NCI-H774 (cell line): ENCODE results near the gene SERPINB13.
A peak's percentile ranks its signal among the peaks of the same experiment; 100 is the strongest.
"Not testable (repeated sequence)": the region's sequence is repeated elsewhere in the genome, so short reads cannot be mapped to it uniquely, and the experiment has no call there.

ENCODE experiments used
- DNase-seq: peaks from one replicate; lab custom pipeline; 2025; lab: John Stamatoyannopoulos, UW

The SERPINB13 gene

DNA sequence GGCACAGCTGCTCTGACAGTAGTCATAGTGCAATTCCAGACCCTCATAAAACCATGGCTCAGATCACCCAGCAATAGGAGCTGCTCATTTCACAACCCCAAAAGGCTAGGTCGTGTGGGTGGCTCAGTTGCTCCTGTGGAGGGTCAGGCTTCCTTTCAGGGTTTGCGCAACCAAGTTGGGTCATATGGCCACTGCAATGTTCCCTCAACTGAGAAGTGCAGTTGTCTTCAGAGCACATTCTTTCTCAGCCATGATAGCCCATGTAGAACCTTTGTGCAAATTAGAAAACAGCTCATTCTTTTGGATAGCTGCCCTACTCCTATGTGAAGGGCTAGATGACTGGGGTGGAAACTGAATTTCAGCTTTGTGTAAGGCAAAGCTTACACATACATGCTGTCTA, 3.2 kb downstream of the SERPINB13 start:
- DNase-seq: no peak

DNA sequence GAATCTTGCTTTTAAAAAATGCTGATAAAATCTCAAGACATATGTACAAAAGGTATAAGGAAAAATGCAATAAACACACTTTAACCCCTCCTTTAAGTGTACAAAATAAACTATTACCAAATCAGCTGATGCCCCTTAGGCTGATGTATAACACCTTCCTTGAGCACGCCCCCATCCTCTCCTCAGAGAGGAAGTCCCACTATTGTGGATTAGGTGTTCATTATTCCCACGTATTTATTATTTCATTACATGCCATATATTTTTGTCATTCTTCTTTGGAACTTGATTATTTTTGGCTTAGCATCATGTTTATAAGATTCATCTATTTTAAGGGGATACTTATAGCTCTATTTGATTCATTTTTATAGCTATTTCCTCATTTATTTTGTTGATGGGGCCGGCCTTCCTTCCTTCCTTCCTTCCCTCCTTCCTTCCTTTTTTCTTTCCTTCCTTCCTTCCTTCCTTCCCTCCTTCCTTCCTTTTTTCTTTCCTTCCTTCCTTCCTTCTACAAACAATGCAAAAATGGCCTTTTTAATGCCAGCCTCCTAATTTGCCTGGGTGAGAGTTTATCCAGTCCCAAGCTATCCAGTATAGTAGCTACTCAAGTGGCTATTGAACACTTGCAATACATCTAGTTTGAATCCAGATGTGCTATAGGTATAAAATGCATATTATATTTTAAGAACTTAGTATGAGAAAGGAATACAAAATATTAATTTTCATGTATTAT, 4.0 kb downstream of the SERPINB13 start:
- DNase-seq: no peak

DNA sequence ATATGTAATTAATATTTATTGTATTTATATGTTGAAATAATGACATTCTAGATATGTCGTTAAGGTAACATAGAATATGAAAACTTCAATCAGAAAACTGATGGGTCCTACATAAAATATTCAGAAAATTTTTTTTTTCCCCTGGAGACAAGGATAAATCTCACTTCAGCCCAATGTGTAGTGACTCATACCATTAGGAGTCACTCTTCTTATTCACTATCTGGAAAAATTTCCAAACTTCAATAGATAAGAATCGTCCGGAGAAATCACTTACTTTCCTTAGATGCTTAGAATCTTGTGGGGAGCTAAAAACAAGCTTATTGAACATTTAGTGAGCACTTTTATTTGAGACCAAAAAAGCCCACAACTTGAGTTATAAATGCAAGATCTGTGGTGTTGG, 4.6 kb downstream of the SERPINB13 start:
- no peak for DNase-seq

DNA sequence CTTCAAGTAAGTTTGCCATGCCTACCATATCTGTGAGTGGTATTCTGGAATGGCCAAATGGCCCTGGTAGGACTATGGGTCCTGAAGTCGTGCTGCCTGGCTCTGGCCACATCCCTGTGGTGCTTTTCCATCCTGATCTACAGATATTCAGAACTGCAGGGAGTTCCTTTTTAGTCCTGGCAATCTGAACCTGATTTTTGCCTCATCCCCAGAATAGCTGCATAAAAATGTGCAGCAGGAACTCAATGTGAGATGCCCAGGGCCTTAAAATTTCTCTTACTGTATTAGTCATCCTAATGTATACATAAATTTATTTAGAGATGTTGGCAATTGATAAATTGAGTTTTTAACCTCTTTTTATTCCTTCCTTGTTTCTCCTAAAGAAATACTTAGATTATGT, 5.3 kb downstream of the SERPINB13 start:
- no peak for DNase-seq

DNA sequence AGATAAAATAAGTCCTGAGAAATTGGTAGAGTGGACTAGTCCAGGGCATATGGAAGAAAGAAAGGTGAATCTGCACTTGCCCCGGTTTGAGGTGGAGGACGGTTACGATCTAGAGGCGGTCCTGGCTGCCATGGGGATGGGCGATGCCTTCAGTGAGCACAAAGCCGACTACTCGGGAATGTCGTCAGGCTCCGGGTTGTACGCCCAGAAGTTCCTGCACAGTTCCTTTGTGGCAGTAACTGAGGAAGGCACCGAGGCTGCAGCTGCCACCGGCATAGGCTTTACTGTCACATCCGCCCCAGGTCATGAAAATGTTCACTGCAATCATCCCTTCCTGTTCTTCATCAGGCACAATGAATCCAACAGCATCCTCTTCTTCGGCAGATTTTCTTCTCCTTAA, 9.8 kb downstream of the SERPINB13 start:
- no peak for DNase-seq

DNA sequence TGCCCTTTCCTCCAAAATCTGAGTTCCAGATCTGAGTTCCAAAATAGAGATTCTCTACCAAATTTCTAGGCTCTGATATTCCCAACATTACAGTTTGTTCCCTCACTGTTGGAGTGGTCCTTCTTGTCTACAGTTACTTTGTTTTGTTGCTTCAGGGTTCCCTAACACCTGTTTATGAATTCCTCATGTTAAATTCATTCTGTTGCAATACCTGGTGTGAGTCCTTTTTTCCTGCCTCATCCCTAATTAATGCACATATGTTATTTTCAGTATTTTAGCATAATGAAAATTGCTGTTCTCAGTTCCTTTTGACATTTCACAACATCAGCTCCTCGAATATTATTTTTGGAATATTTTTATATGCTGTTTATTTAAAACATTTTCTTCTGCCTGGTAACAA, 16.2 kb downstream of the SERPINB13 start:
- no peak for DNase-seq

DNA sequence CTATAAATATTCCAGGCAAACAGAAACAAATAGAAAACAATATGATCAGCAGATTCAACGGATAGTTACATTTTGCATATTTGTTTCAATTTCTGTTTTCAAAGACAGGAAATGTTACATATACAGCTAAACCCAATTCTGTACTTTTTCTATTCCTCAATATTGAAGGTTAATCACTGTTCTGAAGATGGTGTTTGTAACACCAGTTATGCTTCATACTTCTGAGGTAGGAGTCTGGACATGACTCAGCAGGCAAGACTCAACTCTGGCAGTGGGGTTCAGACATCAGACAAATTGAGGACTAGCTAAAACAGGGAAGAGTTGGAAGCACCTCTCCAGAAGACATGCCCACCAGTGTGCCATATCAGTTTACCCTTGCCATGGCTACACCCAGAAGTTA, 16.6 kb downstream of the SERPINB13 start:
- DNase-seq: no peak

DNA sequence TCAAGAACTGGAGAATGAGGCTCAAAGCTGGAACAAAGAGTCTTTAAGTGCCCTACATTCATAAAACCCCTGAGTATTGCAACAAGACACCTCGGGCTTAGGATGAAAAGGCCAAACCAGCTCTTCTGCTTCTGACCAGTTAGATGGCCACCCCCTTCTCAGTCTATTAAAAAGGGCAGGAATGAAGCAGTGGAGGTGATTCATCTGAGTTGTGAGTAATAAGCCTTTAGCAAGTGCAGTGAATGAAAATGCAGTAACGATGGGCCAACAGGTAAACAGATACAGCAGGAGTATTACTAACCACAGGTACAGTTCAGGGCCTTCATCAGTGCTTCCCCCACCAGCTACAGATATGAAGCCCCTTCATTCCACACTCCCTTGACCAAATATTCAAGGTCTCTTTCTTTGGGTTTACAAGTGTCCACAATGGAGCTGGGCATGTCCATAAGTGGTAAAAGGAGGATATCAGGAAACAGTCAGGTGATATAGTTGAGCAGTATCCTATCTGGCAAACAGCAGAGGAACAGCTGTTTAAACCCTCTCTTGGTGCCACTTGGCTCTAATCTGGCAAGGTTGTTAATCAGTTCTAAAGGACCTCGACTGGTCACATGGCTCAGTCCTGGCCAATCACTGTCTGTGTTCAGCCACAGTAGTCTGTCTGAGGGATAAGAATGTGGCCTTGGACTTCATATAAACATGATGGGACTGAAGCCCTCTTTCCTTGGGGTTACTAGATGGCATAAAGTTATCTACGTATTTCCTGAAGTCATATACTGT, 17.8 kb downstream of the SERPINB13 start:
- DNase-seq: no peak

DNA sequence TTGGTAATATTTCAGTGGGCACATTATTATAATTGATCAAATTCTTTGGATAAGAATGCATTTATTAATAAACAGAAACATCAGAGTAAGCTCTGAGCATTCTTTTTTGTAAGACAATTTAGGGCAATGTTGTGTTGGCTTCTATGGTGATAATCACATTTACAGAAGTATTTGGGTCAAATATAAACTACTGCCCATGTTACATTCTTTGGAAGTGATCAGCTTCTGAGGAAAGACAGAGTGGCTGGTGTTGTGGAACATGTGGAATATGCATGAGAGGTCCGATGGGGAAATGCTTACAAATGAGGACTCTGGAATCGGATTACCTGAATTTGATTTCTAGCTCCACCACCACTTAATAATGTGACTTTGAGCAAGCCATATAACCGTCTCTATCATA, 19.4 kb downstream of the SERPINB13 start:
- no peak for DNase-seq

DNA sequence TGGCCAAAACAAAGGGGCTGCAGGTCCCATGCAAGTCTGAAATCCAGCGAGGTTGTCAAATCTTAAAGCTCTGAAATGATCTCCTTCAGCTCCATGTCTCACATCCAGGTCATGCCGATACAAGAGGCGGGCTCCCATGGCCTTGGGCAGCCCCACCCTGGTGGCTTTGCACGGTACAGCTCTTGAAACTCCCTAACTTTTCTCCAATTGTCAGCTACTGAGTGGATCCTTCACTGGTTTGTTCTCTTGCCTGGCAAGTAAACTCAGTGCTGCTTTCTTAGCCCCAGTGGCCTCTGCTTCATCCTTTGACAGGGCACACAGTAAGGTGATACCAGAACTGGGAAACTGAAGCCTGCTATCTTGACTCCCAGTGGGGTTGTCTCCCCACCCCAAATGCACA, 26.3 kb downstream of the SERPINB13 start:
- DNase-seq: no peak

- peak; percentile 70 for DNase-seq
Observed at GRCh38 chr18:63617049-63617914, 30.1 kb downstream of the SERPINB13 start.

GRCh38 chr18:63617915-63618234, 30.7 kb downstream of the SERPINB13 start:
- no peak for DNase-seq

GRCh38 chr18:63619661-63620060, 32.5 kb downstream of the SERPINB13 start:
- no peak for DNase-seq

DNA sequence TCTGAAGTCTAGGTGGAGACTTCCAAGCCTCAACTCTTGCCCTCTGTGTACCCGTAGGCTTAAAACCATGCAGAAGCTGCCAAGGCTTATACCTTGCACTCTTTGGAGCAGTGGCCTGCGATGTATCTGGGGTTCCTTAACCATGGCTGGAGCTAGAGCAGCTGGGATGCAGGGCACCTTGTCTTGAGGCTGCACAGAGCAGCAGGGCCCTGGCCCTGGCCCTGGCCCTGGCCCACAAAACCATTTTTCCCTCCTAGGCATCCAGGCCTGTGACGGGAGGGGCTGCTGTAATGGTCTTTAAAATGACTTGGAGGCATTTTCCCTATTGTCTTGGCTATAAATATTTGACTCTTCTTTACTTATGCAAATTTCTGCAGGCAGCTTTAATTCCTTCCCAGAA, 37.7 kb downstream of the SERPINB13 start:
- DNase-seq: no peak

- DNase-seq: no peak
Observed at GRCh38 chr18:63626431-63626830, 39.3 kb downstream of the SERPINB13 start.

GRCh38 chr18:63627819-63628218, 40.7 kb downstream of the SERPINB13 start:
- no peak for DNase-seq

DNA sequence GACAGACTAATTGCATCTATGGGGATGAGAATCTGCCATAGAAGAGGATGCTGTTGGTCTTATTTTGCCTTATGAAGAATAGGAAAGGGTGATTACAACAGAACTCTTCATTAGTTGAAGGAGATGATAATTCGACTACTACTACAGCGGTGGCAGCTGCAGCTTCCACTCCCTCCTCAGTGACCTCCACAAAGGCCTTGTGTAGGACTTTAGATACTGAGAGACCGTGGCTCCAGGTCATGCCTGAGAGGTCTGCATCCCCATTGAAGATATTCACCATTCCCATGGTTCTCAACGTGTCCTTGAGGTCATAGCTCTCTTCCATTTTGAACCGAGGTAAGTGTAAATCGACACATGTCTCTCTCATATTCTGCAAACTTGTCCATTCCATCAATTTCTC, 50.6 kb downstream of the SERPINB13 start:
- DNase-seq: no peak

DNA sequence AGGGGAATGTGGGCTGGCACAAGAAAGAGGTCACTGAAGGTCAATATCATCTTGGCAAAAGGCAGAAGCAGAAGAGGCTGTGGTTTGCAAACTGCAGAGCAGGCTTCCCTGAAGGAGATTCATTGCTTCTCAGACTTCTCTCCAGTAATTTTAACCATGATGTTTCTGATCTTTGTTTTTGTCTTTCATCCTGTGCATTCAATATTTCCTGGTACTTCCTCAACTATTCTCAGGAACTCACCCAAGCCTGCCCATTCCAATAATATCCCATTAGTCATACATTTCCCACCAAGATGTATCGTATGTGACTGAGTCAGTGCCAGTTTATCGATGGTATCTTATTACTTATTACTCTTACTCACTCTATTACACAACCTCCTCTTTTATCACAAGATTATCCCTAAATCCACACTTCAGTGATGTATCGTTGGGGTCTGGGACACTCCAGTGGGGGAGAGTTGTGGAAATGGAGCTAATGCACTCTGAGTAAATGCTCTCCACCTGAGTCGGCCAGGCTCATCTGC, 54.1 kb downstream of the SERPINB13 start:
- not testable (repeated sequence) for DNase-seq

- not testable (repeated sequence) for DNase-seq
Observed at GRCh38 chr18:63642668-63643356, 55.7 kb downstream of the SERPINB13 start.

DNA sequence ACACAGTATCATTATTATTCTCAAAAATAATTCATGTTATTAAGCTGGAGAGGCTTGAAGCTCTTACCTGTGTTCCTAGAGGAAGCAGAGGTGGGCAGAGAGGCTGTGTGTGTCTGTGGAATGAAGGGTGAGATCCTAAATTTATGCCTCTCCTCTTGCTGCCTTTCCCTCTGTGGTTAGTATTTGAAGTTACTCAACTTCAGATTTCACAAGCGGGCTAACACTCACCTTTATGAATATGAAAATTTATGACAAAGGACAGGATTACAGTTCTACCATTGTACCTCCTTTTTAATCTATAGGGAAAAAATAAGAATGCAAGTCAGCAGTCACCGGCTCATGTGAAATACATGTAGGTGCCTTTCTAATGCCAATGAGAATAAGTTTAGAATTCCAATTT, 57.0 kb downstream of the SERPINB13 start, which contains the start of gene SERPINB4:
Gene SERPINB4 (minus strand): TSS at position 115 of the 400 bp plus-strand sequence. CDS start 679 bp downstream, outside the sequence.
- DNase-seq: not testable (repeated sequence)

DNA sequence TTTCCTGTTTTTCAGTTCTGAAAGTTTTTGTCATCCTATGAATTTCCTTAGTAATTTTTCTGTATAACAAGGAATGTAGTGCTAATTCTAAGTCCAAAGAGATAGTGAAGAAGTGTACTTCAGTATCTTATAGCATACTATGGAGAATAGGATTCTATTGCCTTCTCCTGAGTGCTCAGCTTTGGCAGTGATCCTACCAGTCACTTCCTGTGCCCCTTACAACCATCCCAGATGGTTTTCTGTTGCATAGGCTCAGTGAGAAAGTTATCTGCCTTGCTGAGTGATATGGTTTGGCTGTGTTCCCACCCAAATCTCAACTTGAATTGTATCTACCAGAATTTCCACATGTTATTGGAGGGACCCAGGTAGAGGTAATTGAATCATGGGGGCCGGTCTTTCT, 57.6 kb downstream of the SERPINB13 start:
- not testable (repeated sequence) for DNase-seq

DNA sequence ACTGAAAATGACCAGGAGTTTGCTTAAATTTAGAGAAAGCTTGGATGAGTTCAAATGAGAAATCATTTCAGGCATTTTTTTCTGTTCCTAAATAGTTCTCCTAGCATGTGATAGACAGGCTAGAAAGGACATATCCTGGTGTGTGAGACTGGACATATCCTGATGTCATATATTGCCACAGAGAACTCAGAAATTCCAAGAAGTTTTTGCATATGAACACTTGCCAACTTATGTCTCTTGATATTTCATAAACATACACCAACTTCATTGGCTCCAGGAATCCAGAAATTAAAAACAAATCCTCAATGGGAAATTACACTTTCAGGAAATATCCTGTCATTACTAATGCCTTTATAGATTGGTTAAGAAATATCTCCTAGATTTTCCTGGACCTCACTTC, 59.8 kb downstream of the SERPINB13 start:
- no peak for DNase-seq
